Activated T-cell treated with anti-CD3 and anti-CD28 coated beads, Interleukin-2, amount 50 U/mL, for 1 hour (primary cell): Measurements from ENCODE around the gene ERCC6.

Experiments
- DNase-seq: peaks from one replicate; pipeline ENCODE4 v3.0.0-alpha.2; 2020

The ERCC6 gene

GRCh38 chr10:49538381-49539319 lies at the start of gene ERCC6:
TSS of gene ERCC6 (minus strand) at chr10:49539121.
- DNase-seq, result peak; percentile 93

- DNase-seq, result no peak
These were observed 49.1 kb upstream of the ERCC6 start for GRCh38 chr10:49587981-49588380.

GRCh38 chr10:49585387-49585786 lies 46.5 kb upstream of the ERCC6 start:
- DNase-seq, result no peak

GRCh38 chr10:49579621-49580020 lies 40.7 kb upstream of the ERCC6 start:
- no peak for DNase-seq

- no peak for DNase-seq
These were observed 39.5 kb upstream of the ERCC6 start for GRCh38 chr10:49578392-49578791.

- DNase-seq, result no peak
These were observed 38.4 kb upstream of the ERCC6 start for GRCh38 chr10:49577182-49577925.

- DNase-seq, result no peak
These were observed 36.7 kb upstream of the ERCC6 start for GRCh38 chr10:49575489-49576072.

- DNase-seq, result no peak
These were observed 33.7 kb upstream of the ERCC6 start for GRCh38 chr10:49572594-49573114.

GRCh38 chr10:49571388-49571787 lies 32.5 kb upstream of the ERCC6 start:
- no peak for DNase-seq

GRCh38 chr10:49569031-49569631 lies 30.2 kb upstream of the ERCC6 start:
- DNase-seq, result no peak

- no peak for DNase-seq
These were observed 29.3 kb upstream of the ERCC6 start for GRCh38 chr10:49568235-49568634.

- no peak for DNase-seq
These were observed 28.9 kb upstream of the ERCC6 start for GRCh38 chr10:49567810-49568209.

- DNase-seq, result no peak
These were observed 25.6 kb upstream of the ERCC6 start for GRCh38 chr10:49564461-49565009.

- DNase-seq, result no peak
These were observed 24.0 kb upstream of the ERCC6 start for GRCh38 chr10:49562893-49563292.

GRCh38 chr10:49560526-49560925 lies 21.6 kb upstream of the ERCC6 start:
- no peak for DNase-seq

- no peak for DNase-seq
These were observed 20.6 kb upstream of the ERCC6 start for GRCh38 chr10:49559476-49559875.

- DNase-seq, result no peak
These were observed 19.3 kb upstream of the ERCC6 start for GRCh38 chr10:49558190-49558589.

- DNase-seq, result no peak
These were observed 18.8 kb upstream of the ERCC6 start for GRCh38 chr10:49557681-49558080.

GRCh38 chr10:49556723-49557122 lies 17.8 kb upstream of the ERCC6 start:
- no peak for DNase-seq

- no peak for DNase-seq
These were observed 13.4 kb upstream of the ERCC6 start for GRCh38 chr10:49552277-49552676.

- no peak for DNase-seq
These were observed 11.6 kb upstream of the ERCC6 start for GRCh38 chr10:49550563-49550962.

GRCh38 chr10:49549640-49550346 lies 10.9 kb upstream of the ERCC6 start:
- no peak for DNase-seq
